Neuronal stem cell (in vitro differentiated cells): Measurements from ENCODE around the gene ACACB.

Experiments used
- DNase-seq: peaks from one replicate; pipeline ENCODE4 v3.0.0-alpha.2; 2013; ENCODE audit warnings: low spot score
- H2AFZ ChIP-seq: one replicate; pipeline ENCODE4 v1.6.1; 2013; ENCODE audit warnings: mild to moderate bottlenecking, low read length, inconsistent platforms
- H2AK5ac ChIP-seq: 2 replicates; pipeline ENCODE4 v1.6.1; 2013; ENCODE audit warnings: low read depth, mild to moderate bottlenecking, inconsistent platforms, low read length, moderate library complexity, mixed read lengths
- H2BK120ac ChIP-seq: 2 replicates; pipeline ENCODE4 v1.6.1; 2013; ENCODE audit warnings: low read depth, mild to moderate bottlenecking, inconsistent platforms, low read length, moderate library complexity, mixed read lengths
- H2BK12ac ChIP-seq: one replicate; pipeline ENCODE4 v1.6.1; 2013; ENCODE audit warnings: low read length, inconsistent platforms
- H2BK15ac ChIP-seq: 2 replicates; pipeline ENCODE4 v1.6.1; 2013; ENCODE audit warnings: mild to moderate bottlenecking, low read length, inconsistent platforms, mixed read lengths
- H2BK5ac ChIP-seq: one replicate; pipeline ENCODE4 v1.6.1; 2013; ENCODE audit warnings: inconsistent platforms, mild to moderate bottlenecking, low read length, moderate library complexity
- H3K14ac ChIP-seq: one replicate; pipeline ENCODE4 v1.6.1; 2013; ENCODE audit warnings: low read length, inconsistent platforms
- H3K18ac ChIP-seq: 2 replicates; pipeline ENCODE4 v1.6.1; 2013; ENCODE audit warnings: low read length, inconsistent platforms
- H3K23ac ChIP-seq: 2 replicates; pipeline ENCODE4 v1.6.1; 2013; ENCODE audit warnings: low read depth, mild to moderate bottlenecking, mixed read lengths, low read length, inconsistent platforms; ENCODE audit not compliant: poor library complexity
- H3K27ac ChIP-seq: replicated peaks from 3 replicates; pipeline ENCODE4 v1.5.1; 2013; ENCODE audit warnings: low read length, inconsistent platforms
- H3K27me3 ChIP-seq, 3 experiments: 2 replicates each; pipeline ENCODE4 v1.6.1; 2013; ENCODE audit warnings: low read length in 3 of 3, mild to moderate bottlenecking in 2 of 3, inconsistent platforms in 1 of 3, low read depth in 1 of 3, mixed read lengths in 1 of 3, moderate library complexity in 1 of 3; ENCODE audit not compliant: control insufficient read depth in 3 of 3, insufficient read depth in 3 of 3
- H3K36me3 ChIP-seq, 2 donors: replicated peaks in 1 of 2; 2 replicates each; pipeline ENCODE4 v1.6.1; 2013; ENCODE audit warnings: low read length in 2 of 2; ENCODE audit not compliant: control insufficient read depth in 2 of 2, insufficient read depth in 2 of 2
- H3K4ac ChIP-seq: 2 replicates; pipeline ENCODE4 v1.6.1; 2013; ENCODE audit warnings: inconsistent platforms, mild to moderate bottlenecking, low read length, moderate library complexity
- H3K4me1 ChIP-seq, 2 donors: 1 replicate in 1 of 2; 2 replicates in 1 of 2; pipeline ENCODE4 v1.6.1; 2013; ENCODE audit warnings: low read length in 2 of 2, low read depth in 1 of 2; ENCODE audit not compliant: control insufficient read depth in 2 of 2, insufficient read depth in 1 of 2
- H3K4me2 ChIP-seq: one replicate; pipeline ENCODE4 v1.6.1; 2013; ENCODE audit warnings: mild to moderate bottlenecking, low read length, inconsistent platforms; ENCODE audit not compliant: insufficient read depth, poor library complexity, severe bottlenecking
- H3K4me3 ChIP-seq, 2 donors: 2 replicates each; pipeline ENCODE4 v1.5.1; 2013; ENCODE audit warnings: low read length in 2 of 2, mild to moderate bottlenecking in 2 of 2, inconsistent platforms in 1 of 2, moderate library complexity in 1 of 2
- H3K79me1 ChIP-seq: one replicate; pipeline ENCODE4 v1.6.1; 2013; ENCODE audit warnings: low read depth, mild to moderate bottlenecking, inconsistent platforms, low read length, moderate library complexity
- H3K9ac ChIP-seq: one replicate; pipeline ENCODE4 v1.6.1; 2013; ENCODE audit warnings: mild to moderate bottlenecking, low read depth, low read length, inconsistent platforms; ENCODE audit not compliant: poor library complexity
- H3K9me3 ChIP-seq, 2 donors: replicated peaks in 1 of 2; 2 replicates each; pipeline versions ENCODE3 to v1.6.1; 2013; ENCODE audit warnings: low read length in 2 of 2, mild to moderate bottlenecking in 2 of 2, inconsistent platforms in 1 of 2, low read depth in 1 of 2, mixed read lengths in 1 of 2, moderate library complexity in 1 of 2; ENCODE audit not compliant: control insufficient read depth in 2 of 2, insufficient read depth in 1 of 2
- H4K8ac ChIP-seq: one replicate; pipeline ENCODE4 v1.6.1; 2013; ENCODE audit warnings: low read depth, mild to moderate bottlenecking, inconsistent platforms, low read length, moderate library complexity
- H4K91ac ChIP-seq: one replicate; pipeline ENCODE4 v1.6.1; 2013; ENCODE audit warnings: low read length, low read depth, mild to moderate bottlenecking, inconsistent platforms; ENCODE audit not compliant: poor library complexity
- WGBS, 2 donors: extraction: QIAGEN DNeasy Blood & Tissue Kit; methylation state at CpG; one replicate each; pipeline ENCODE4 v1.1.7; 2013; ENCODE audit warnings: missing lambda C conversion rate in 2 of 2, mixed read lengths in 1 of 2; ENCODE audit not compliant: insufficient read length in 2 of 2, insufficient replicate concordance in 1 of 2; ENCODE audit errors: extremely low coverage in 2 of 2; 5-methylcytosine and 5-hydroxymethylcytosine counted together

Gene ACACB

GRCh38 chr12:109186993-109187653 lies 70.7 kb downstream of the ACACB start:
- H4K91ac ChIP-seq: no peak overlapping the region
- peaks cover 0 to 5% of the 10 kb centered on the region in 2 donors for H3K9me3 ChIP-seq
- H2AK5ac ChIP-seq: no peak overlapping the region
- no peak overlapping the region for H3K23ac ChIP-seq
- H3K27me3 ChIP-seq: no peaks in the 10 kb centered on the region
- H3K18ac ChIP-seq: no peak overlapping the region
- no peak overlapping the region for H2BK15ac ChIP-seq
- H3K4me3 ChIP-seq: peak overlapping the region in 1 of 2 donors; percentile 44
- WGBS, 2 donors: 100% methylated on average over 1 of the region's 10 CpGs; no CpG with 5 or more reads in 1 of the 2 donors
- no peak overlapping the region for H2BK120ac ChIP-seq
- H3K9ac ChIP-seq: no peak overlapping the region
- H4K8ac ChIP-seq: no peak overlapping the region
- H3K4ac ChIP-seq: no peak overlapping the region
- H2AFZ ChIP-seq: no peak overlapping the region
- H2BK12ac ChIP-seq: no peak overlapping the region
- H2BK5ac ChIP-seq: no peak overlapping the region
- no peak for DNase-seq
- no peaks in the 10 kb centered on the region for H3K4me1 ChIP-seq
- no peak overlapping the region for H3K4me2 ChIP-seq
- H3K36me3 ChIP-seq: peaks cover 0 to 13% of the 10 kb centered on the region in 2 donors
- H3K14ac ChIP-seq: no peak overlapping the region
- H3K27ac ChIP-seq: no peak overlapping the region
- H3K79me1 ChIP-seq: no peaks in the 10 kb centered on the region

- DNase-seq: no peak
- no peak overlapping the region for H2BK5ac ChIP-seq
- H3K4me2 ChIP-seq: no peak overlapping the region
- no peak overlapping the region for H3K4me3 ChIP-seq
- H3K27ac ChIP-seq: no peak overlapping the region
- H3K23ac ChIP-seq: no peak overlapping the region
- no peak overlapping the region for H3K9ac ChIP-seq
- H3K27me3 ChIP-seq: no peaks in the 10 kb centered on the region
- no peak overlapping the region for H2AK5ac ChIP-seq
- no peak overlapping the region for H4K91ac ChIP-seq
- H4K8ac ChIP-seq: no peak overlapping the region
- no peak overlapping the region for H2BK12ac ChIP-seq
- H2BK120ac ChIP-seq: no peak overlapping the region
- H3K9me3 ChIP-seq: no peaks in the 10 kb centered on the region
- peaks cover 0 to 15% of the 10 kb centered on the region in 2 donors for H3K36me3 ChIP-seq
- no peak overlapping the region for H2AFZ ChIP-seq
- H3K14ac ChIP-seq: no peak overlapping the region
- no peaks in the 10 kb centered on the region for H3K79me1 ChIP-seq
- WGBS, 2 donors: no CpG with 5 or more reads among the region's 4 CpGs
- H3K4ac ChIP-seq: no peak overlapping the region
- H3K4me1 ChIP-seq: no peaks in the 10 kb centered on the region
- no peak overlapping the region for H3K18ac ChIP-seq
- no peak overlapping the region for H2BK15ac ChIP-seq
Observed at GRCh38 chr12:109188108-109188712, 71.8 kb downstream of the ACACB start.

DNA sequence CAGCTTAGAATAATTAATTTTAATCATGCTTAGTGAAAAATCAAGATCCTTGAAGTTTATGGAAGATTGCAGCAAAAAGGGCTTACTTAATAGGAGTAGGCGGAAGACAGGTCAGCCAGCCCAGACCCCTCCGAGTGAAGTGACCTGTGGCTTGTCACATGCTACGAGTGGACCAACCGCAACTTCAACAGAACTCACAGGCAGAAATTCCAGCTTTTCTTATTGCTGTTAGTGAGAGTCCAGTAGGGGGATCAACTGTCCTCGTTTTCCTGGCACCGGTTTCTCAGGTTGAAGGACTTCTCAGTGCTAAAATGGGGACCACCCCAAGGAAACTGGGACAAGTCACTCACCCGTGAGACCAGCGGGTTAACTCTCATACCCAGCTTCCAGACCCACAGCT lies 72.9 kb downstream of the ACACB start:
- WGBS, 2 donors: no CpG with 5 or more reads among the region's 8 CpGs
- H3K9ac ChIP-seq: no peak overlapping the region
- no peak overlapping the region for H3K27ac ChIP-seq
- H4K8ac ChIP-seq: no peak overlapping the region
- no peak overlapping the region for H3K23ac ChIP-seq
- no peak overlapping the region for H3K18ac ChIP-seq
- no peak overlapping the region for H3K4ac ChIP-seq
- no peak for DNase-seq
- no peaks in the 10 kb centered on the region for H3K9me3 ChIP-seq
- peaks cover 2 to 15% of the 10 kb centered on the region in 2 donors for H3K36me3 ChIP-seq
- H2BK5ac ChIP-seq: no peak overlapping the region
- no peaks in the 10 kb centered on the region for H3K4me1 ChIP-seq
- H2AK5ac ChIP-seq: no peak overlapping the region
- H2BK12ac ChIP-seq: no peak overlapping the region
- no peak overlapping the region for H2BK15ac ChIP-seq
- no peak overlapping the region for H3K4me3 ChIP-seq
- H3K14ac ChIP-seq: no peak overlapping the region
- H2AFZ ChIP-seq: no peak overlapping the region
- H3K27me3 ChIP-seq: no peaks in the 10 kb centered on the region
- no peak overlapping the region for H2BK120ac ChIP-seq
- H4K91ac ChIP-seq: no peak overlapping the region
- no peak overlapping the region for H3K4me2 ChIP-seq
- no peaks in the 10 kb centered on the region for H3K79me1 ChIP-seq

DNA sequence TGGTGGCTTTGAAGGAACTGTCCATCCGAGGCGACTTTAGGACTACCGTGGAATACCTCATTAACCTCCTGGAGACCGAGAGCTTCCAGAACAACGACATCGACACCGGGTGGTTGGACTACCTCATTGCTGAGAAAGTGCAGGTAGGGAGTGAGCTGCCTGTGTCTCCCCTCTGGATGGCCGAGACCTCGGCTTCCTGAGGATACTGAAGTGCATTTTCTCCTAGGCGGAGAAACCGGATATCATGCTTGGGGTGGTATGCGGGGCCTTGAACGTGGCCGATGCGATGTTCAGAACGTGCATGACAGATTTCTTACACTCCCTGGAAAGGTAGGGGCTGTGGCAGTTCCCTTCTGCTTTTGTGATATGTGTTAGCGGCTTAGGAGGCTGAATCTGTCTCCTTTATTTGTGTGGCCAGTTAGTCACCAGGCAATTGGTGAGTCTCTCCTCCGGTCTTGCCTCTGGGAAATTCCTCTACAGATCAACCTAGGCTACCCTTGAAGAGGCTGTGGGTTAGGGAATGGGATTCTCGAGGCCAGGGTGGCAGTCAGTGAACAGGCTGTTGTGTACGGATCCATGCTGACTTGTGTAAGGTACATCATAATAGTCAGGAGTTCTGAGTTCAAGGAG lies 75.3 kb downstream of the ACACB start:
- H2AK5ac ChIP-seq: no peak overlapping the region
- no peak overlapping the region for H3K23ac ChIP-seq
- no peak overlapping the region for H3K14ac ChIP-seq
- no peak overlapping the region for H2BK12ac ChIP-seq
- H2BK15ac ChIP-seq: no peak overlapping the region
- H3K36me3 ChIP-seq: peaks cover 2 to 11% of the 10 kb centered on the region in 2 donors
- no peak overlapping the region for H2BK120ac ChIP-seq
- WGBS, 2 donors: no CpG with 5 or more reads among the region's 20 CpGs
- H3K9ac ChIP-seq: no peak overlapping the region
- H2AFZ ChIP-seq: no peak overlapping the region
- no peak overlapping the region for H3K4me2 ChIP-seq
- no peak overlapping the region for H3K4me3 ChIP-seq
- H3K4ac ChIP-seq: no peak overlapping the region
- no peak overlapping the region for H3K27ac ChIP-seq
- H3K79me1 ChIP-seq: no peaks in the 10 kb centered on the region
- H3K4me1 ChIP-seq: no peaks in the 10 kb centered on the region
- no peak for DNase-seq
- no peaks in the 10 kb centered on the region for H3K9me3 ChIP-seq
- H4K91ac ChIP-seq: no peak overlapping the region
- H3K27me3 ChIP-seq: no peaks in the 10 kb centered on the region
- no peak overlapping the region for H3K18ac ChIP-seq
- H4K8ac ChIP-seq: no peak overlapping the region
- H2BK5ac ChIP-seq: no peak overlapping the region
